HG03196 (cell line): ENCODE results near the gene ATG7.
"Not testable (repeated sequence)": the region's sequence is repeated elsewhere in the genome, so short reads cannot be mapped to it uniquely, and the experiment has no call there.

Source experiments
- ATAC-seq: cut with Tn5 transposase; IDR thresholded peaks from one replicate; pipeline ENCODE4 v1.9.1; 2021; ENCODE audit not compliant: unreplicated experiment

ATG7 gene

DNA sequence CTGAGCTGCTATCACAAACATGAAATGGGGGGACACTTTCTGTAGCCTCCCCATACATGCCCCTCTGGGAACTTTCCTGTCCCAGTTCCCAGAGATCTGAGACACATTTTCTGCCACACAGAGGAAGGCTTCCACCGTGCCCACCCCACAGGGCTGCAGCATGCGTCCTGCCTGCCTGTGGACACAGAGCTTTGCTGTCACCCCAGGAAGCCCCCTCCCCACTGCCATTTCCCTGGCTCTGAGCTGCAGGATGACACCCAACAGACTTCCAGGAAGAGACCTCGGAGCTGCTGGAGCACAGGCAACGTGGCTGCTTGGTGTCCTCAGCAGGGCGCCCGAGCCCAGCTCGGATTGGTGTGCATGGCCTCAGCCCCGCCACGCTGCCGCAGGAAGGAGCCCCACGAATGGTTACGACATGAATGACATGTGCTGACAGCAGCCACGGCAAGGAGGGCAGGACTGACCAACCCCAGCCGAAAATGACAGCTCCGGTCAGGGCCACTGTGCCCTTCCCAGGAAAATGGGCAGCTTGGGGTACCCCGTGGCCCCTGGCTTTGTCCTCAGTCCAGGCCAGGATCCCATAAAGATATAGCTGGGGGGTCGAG lies 290.2 kb downstream of the ATG7 start:
- ATAC-seq, result no peak

DNA sequence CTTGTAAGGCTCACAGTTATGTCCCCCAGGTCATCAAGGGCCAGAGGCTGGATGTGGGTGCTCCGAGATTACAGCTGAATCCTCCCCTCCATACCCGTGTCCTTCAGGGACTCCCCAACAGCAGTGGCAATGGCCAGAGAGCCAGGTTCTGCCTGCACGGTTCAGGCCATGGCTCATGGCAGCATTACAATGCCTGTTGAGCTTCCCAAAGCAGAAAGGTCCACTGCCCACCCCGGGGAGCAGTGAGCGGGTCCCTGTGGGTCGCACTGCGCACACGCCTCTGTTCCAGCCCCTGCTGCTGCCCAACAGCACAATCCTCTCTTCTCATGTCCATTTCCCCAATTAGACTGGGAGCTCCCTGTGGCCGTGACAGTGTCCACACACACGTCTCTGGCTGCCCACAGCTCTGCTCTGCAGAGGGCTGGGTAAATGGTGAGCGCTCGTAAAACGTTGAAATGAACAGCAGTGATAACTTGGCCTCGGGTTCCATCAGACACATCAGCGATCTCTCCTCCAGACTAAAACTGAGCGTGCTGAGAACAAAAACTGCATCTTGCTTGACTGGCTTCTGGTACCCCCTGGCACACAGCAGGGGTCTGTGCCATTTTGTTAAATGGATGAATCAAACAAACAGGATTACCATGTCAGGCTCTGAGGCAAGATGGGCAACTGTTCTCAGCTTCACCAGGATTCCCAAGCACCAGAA lies 291.1 kb downstream of the ATG7 start:
- ATAC-seq, result no peak

GRCh38 chr3:11563865-11564185 lies 291.6 kb downstream of the ATG7 start:
- no peak for ATAC-seq

DNA sequence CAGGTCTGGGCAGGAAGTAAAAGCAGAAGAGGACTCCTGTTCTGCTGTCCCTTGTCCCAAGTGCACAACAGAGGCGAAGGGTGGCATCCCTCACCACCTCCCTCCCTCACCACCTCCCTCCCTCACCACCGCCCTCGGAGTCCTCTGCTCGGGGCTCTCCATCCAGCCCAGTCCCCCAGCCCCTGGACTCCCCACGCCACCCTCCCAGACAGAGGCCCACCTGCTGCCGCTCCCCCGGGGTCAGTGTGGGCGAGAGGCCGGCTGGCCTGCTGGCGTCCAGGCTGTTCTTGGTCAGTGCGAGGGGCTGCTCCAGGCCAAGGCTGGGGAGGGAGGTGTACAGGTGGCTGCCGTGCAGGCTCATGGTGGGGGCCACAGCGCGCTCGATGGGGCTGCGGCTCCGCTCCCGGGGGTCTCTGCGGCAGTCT lies 292.4 kb downstream of the ATG7 start:
- ATAC-seq, result no peak

- ATAC-seq, result no peak
These were observed 292.9 kb downstream of the ATG7 start for GRCh38 chr3:11565072-11565471.

- ATAC-seq, result no peak
These were observed 293.3 kb downstream of the ATG7 start for GRCh38 chr3:11565492-11565891.

DNA sequence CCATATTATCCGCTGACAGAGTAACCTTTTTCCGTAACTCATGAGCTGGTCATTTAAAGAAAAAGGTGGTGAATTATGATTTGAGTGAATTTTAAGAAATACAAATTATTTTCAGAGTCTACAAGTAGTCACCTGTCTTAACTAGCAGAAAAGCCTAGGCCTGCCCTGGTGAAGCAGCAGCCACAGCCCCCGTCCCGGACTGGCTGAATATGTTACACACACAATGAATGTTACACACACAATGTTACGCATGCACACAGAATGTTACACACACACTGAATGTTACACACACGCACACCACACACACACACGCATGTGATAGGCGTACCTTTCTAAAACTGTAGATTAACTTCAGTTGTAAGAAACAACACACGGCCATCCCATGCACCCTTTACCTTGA lies 293.7 kb downstream of the ATG7 start:
- ATAC-seq, result no peak

DNA sequence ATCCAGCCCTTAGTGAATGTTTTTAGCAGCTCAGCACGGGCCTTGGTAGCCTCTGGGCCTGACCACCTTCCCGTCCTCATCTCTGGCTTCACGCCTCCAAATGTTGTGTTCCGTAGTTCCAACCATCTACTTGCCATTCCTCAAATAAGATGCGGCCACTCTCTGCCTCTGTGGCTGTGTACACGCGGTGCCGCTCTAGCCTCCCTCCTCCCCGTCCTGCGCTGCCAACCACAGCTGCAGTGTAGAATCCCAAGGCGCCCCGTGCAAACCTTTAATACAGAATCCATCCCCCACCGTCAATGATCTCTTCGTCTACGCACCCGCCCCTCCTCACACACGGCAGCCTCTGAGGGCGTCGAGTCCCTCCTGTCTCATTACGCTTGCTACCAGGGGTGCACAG lies 294.3 kb downstream of the ATG7 start:
- ATAC-seq, result no peak

GRCh38 chr3:11566916-11567315 lies 294.7 kb downstream of the ATG7 start:
- ATAC-seq, result no peak

DNA sequence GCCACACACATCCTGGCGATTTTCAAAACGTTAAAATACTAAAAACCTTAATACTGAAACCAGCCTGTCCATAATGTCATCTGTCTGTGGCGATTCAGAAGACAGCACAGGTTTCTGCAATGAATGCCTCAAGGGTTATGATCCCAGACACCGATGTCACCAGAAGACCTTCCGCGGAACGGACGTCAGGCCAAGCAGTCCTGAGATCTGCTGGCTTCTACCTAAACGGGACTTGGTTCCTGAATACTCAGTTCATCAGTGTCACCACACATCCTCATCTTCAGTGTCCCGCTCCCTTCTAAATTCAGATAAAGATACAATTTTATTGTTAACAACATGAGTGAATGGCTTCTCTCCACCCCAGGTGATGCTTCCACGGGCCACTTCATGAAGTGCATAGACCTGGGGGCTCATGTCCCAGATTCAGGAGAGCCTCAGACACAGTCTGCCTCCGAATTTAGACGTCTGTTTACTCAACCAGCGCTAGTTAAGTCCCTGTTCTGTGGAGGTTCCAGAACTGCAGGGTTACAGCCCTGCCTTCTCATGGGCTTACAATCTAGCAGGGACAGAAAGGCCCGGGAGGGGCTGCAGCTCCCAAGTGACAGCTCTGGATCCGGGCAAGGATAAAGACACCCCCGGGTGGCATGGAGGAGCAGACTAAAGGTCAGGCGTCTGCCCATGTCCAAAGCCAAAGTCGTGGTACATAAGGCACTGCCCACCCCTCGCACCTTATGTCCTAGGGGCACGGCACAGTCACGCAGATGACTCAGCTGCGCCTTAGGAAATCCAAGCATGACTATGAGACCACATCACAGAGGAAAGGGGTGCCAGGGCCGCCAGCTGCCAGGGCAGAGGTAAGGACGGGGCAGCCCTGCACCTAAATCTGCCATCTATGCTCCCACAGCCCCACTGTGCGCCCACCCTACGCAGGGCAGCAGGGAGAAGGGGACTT lies 295.6 kb downstream of the ATG7 start:
- ATAC-seq, result no peak

- ATAC-seq, result no peak
These were observed 296.4 kb downstream of the ATG7 start for GRCh38 chr3:11568503-11569155.

- no peak for ATAC-seq
These were observed 297.1 kb downstream of the ATG7 start for GRCh38 chr3:11569156-11569741.

DNA sequence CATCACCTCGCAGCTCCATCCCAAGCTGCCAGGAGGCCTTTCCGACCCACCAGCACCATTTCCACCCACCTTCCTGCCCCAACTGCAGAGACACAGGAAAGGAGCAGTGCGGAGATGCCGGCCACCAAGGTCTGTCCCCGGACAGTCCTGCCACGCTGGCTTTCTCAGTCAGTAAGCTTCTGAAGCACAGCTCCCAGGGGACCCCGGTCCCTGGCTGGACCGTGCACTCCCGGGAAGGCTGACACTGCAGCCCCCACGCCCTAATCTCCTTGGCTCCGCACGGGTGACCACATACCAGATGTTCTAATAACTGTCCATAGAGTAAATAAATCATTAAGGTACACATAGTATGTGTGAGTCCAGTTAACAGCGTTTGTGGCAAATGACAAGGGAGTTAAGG lies 298.1 kb downstream of the ATG7 start:
- no peak for ATAC-seq

GRCh38 chr3:11570789-11571495 lies 298.7 kb downstream of the ATG7 start:
- no peak for ATAC-seq

DNA sequence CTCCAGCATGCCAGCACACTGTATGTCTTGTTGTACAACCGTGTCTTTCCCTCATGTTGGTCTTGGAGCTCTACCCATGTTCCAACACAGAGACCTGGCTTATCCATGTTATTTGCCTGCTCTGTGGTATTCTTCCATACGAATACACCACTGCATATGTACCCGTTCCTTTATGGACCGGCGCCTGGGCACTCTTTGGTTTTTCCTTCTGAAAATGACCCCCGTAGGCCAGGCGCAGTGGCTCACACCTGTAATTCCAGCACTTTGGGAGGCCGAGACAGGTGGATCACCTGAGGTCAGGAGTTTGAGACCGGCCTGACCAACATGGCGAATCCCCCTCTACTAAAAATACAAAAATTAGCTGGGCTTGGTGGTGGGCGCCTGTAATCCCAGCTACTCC lies 300.5 kb downstream of the ATG7 start:
- ATAC-seq, result not testable (repeated sequence)

GRCh38 chr3:11574981-11575669 lies 302.9 kb downstream of the ATG7 start:
- ATAC-seq, result no peak

DNA sequence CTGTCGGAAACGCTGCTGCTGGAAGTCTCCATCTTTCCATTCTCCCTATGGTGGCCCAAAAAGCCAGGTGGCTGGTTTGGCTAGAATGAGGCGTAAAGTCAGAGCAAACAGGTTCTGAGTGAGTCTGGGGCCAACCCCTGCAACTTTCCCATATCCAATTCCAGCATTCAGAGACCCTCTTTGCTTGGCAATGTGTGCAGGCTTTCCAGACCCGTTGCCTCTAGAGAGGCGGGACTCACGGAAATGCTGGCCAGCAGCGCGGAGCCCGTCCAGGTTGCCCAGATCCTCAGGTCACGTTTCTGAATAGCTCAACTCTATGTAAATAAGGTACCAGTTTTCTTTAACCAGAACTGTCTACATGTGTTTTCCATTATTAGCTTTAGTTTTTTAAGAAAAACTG lies 303.5 kb downstream of the ATG7 start:
- no peak for ATAC-seq

GRCh38 chr3:11576453-11576852 lies 304.3 kb downstream of the ATG7 start:
- ATAC-seq, result no peak

DNA sequence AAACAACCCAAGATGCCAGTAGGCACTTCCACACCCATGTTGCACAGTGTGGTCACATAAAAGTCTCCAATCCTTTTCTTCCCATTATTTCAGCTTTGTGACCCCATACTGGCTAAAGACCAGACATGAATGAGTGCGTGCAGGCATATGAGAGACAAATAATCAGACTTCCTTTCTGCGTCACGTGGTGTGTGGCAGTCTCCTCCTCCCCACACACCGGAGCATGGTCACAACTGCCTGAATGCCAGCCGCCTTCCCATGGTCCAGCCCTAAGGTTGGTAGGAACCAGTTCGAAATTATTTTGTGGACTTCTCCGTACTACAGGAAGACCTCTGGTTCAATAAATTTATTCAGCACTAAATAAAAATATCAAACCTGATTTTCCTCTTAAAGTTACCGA lies 306.0 kb downstream of the ATG7 start:
- no peak for ATAC-seq

DNA sequence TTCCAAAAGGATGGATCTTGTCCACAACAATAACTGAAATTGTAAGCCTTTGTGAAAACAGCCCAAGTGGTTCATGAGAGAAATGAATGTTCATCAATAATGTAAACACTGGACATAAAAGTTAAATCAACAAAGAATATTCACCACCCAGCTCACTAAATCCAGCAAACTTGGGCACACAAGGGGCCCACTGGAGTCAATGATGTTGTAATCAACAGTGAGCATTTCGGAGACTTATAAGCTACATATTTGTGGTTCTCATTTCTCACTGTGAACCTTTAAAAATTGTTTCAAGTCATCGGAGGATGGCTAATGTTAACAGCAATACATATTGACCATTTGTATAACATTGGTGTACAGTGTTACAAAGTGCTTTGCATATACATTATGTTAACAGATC lies 308.4 kb downstream of the ATG7 start:
- ATAC-seq, result no peak
